ENCODE measurements around the gene LRP1B. TPM values are rescaled to one million over a fixed set of nuclear protein-coding genes. Genes with fewer than 3 reads are reported as not detected.

LRP1B gene
- total and polyA plus RNA-seq, 2 of the 8 experiments (the other 6 are each of a cell fraction or from before 2014, with no cell fraction given): 0.03 TPM; not detected in 1

GRCh38 chr2:141259683-141260082 lies 871.1 kb downstream of the LRP1B start:
- CTCF ChIA-PET (ENCODE audit: partially characterized antibody): no interaction called here
- TF ChIP-seq JUN (IDR thresholded peaks at IDR 0.05; ENCODE audit: low read depth, low read length) (no peak), PHF8 (conservative IDR thresholded peaks at IDR 0.05; ENCODE audit: low read depth, low read length) (no peak), FOSL1 (IDR thresholded peaks at IDR 0.05; ENCODE audit: insufficient read depth, low read depth, low read length) (no peak), TBP (IDR thresholded peaks at IDR 0.05; ENCODE audit: low read depth, low read length) (no peak), SP1 (IDR thresholded peaks at IDR 0.05; ENCODE audit: low read depth, low read length) (no peak), HDAC2 (IDR thresholded peaks at IDR 0.05; ENCODE audit: borderline replicate concordance in 1 of 2, low read depth in 2 of 2, low read length in 2 of 2) (no peak), SIN3A (conservative IDR thresholded peaks at IDR 0.05 in 1 of 2, IDR thresholded peaks at IDR 0.05 in 1 of 2; ENCODE audit: low read depth in 1 of 2, low read length in 2 of 2) (no peak), E2F6 (IDR thresholded peaks at IDR 0.05) (no peak), TCF12 (IDR thresholded peaks at IDR 0.05; ENCODE audit: low read depth, low read length) (no peak), POLR2A (IDR thresholded peaks at IDR 0.05; ENCODE audit: control extremely low read depth in 1 of 2, low read depth in 2 of 2, low read length in 2 of 2) (no peak), CBX5 (IDR thresholded peaks at IDR 0.05; ENCODE audit: low read depth, low read length) (no peak), SP2 (IDR thresholded peaks at IDR 0.05; ENCODE audit: low read length) (no peak), RXRA (IDR thresholded peaks at IDR 0.05; ENCODE audit: insufficient read depth, low read depth, low read length) (no peak), KDM5A (IDR thresholded peaks at IDR 0.05; ENCODE audit: low read length) (no peak), POU5F1 (IDR thresholded peaks at IDR 0.05; ENCODE audit: low read depth, low read length) (no peak)

More at GRCh38 chr2:141259683-141260082, 871.1 kb downstream of the LRP1B start:
- Histone ChIP-seq H3K4me1 (replicated peaks in 1 of 4; ENCODE audit: control insufficient read depth in 3 of 4, insufficient read depth in 4 of 4, low read length in 3 of 4) (no peaks in the 10 kb centered on the region), H3K4me2 (ENCODE audit: insufficient read depth in 1 of 2, low read depth in 2 of 2, low read length in 2 of 2) (no peak overlapping the region), H2BK20ac (ENCODE audit: low read length) (no peak overlapping the region), H4K20me1 (replicated peaks in 1 of 2; ENCODE audit: control insufficient read depth in 1 of 2, insufficient read depth in 2 of 2, low read length in 2 of 2) (no peaks in the 10 kb centered on the region), H3K79me2 (ENCODE audit: control insufficient read depth in 1 of 2, insufficient read depth in 2 of 2, low read length in 2 of 2) (no peaks in the 10 kb centered on the region), H2BK5ac (ENCODE audit: low read depth, low read length) (no peak overlapping the region), H3K27ac (ENCODE audit: low read depth, low read length) (no peak overlapping the region), H4K91ac (replicated peaks; ENCODE audit: insufficient read length, low read length) (no peak overlapping the region), H2AK5ac (ENCODE audit: low read depth, low read length) (no peak overlapping the region), H3K14ac (ENCODE audit: insufficient read length) (no peak overlapping the region), H3K18ac (ENCODE audit: extremely low read depth, low read length) (no peak overlapping the region), H4K5ac (ENCODE audit: insufficient read length, low read depth, low read length) (no peak overlapping the region), H2BK15ac (ENCODE audit: low read length) (no peak overlapping the region), H3K36me3 (ENCODE audit: control insufficient read depth in 2 of 4, insufficient read depth in 4 of 4, low read length in 3 of 4) (no peaks in the 10 kb centered on the region), H3K4me3 (ENCODE audit: extremely low read depth in 1 of 4, insufficient read depth in 2 of 4, low read depth in 3 of 4, low read length in 4 of 4) (no peak overlapping the region), H2AFZ (ENCODE audit: low read length) (no peak overlapping the region), H3K79me1 (ENCODE audit: low read depth, low read length) (no peaks in the 10 kb centered on the region), H3K56ac (replicated peaks; ENCODE audit: insufficient read length, low read depth, low read length) (no peak overlapping the region), H3K9me3 (ENCODE audit: insufficient read depth in 2 of 2, low read depth in 1 of 2, low read length in 1 of 2) (no peaks in the 10 kb centered on the region), H3K4ac (replicated peaks; ENCODE audit: insufficient read length, low read depth, low read length) (no peak overlapping the region), H3K9ac (replicated peaks in 1 of 4; ENCODE audit: extremely low read depth in 1 of 4, low read depth in 3 of 4, low read length in 3 of 4) (no peak overlapping the region), H2BK12ac (ENCODE audit: low read depth, low read length) (no peak overlapping the region), H3K23ac (ENCODE audit: insufficient read length) (no peak overlapping the region), H4K8ac (ENCODE audit: extremely low read depth, insufficient read depth, low read length) (no peak overlapping the region), H3K23me2 (ENCODE audit: low read depth, low read length) (no peaks in the 10 kb centered on the region), H3K27me3 (replicated peaks in 1 of 4; ENCODE audit: control insufficient read depth in 3 of 4, extremely low read depth in 1 of 4, insufficient read depth in 3 of 4, low read length in 3 of 4) (no peaks in the 10 kb centered on the region), H2BK120ac (replicated peaks; ENCODE audit: low read depth, low read length) (no peak overlapping the region)
- POLR2A ChIA-PET (ENCODE audit: partially characterized antibody): no interaction called here
- WGBS, 2 experiments (ENCODE audit: extremely low coverage in 1 of 2, insufficient coverage in 1 of 2, insufficient read length in 1 of 2, insufficient replicate concordance in 2 of 2, low coverage in 1 of 2, low lambda C conversion rate in 2 of 2, missing lambda C conversion rate in 1 of 2): 77% methylated on average over 3 of the region's 3 CpGs; no CpG with 5 or more reads in 1 of the 2 experiments
- FAIRE-seq (no peak), DNase-seq (ENCODE audit: low read depth in 1 of 2, low spot score in 2 of 2) (no peak)

Data from H1 (cell line).